ENCODE data around the gene TRMT112.

GRCh38 chr11:64330888-64331287, 13.5 kb upstream of the TRMT112 start:
- TF ChIP-seq CTCF (IDR thresholded peaks at IDR 0.05) (no peak), POLR2A (IDR thresholded peaks at IDR 0.05) (no peak)
